Measurements from ENCODE around the gene KLHL40.

Gene KLHL40

GRCh38 chr3:42728668-42729364 is 43.5 kb downstream of the KLHL40 start:
- no peak for DNase-seq

DNA sequence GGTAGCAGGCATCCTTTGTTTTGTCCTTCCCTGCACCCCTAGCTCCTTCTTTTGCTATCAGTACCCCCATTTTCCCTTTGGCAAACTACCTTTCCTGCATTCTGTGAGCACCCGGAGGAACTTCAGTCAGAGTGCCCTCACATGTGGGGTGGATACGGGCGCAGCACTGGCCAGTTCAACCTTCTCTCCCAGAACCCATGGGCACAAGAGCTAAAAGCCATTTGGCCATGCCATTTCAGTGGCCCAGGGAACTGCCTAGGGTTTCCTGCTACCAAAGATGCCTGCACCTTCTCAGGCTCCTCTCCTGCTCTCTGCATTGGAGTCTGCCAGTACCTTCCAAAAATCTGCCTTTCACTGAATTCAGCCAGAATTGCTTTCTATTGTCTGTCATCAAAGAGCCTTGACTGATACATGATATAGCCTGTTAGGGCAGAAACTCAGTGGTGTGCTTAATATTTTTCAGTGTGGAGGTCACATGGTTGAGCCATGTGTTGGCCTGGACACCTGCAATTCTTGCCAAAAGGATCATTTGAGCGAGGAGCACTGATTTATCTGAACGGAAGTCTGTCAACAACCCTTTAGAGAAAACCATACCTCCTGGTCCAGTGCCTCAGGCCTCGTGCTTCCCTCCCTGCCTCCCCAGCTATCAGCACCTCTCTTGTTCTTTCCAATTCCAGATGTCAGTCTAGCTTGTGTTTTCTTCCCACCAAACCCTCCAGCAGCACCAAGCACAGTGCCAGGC is 44.2 kb downstream of the KLHL40 start:
- DNase-seq = no peak

DNA sequence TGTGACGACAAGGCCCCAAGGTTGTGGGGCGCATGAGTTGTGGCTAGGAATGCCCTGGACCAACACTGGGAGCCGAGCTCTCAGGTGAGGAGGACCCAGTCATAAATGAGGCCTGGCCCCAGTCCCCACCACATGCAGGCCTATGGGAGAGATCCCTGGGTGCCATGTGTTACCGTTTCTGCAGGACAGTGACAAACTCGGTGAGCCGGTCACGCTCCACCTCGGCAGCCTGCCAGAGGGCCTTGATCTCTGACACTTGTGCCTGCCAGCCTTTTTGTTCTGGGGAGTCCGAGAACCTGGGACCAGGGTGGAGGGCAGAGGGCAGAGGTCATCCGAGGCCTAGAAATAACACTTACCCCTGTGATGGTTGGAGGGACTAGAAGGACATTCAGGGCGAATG is 45.0 kb downstream of the KLHL40 start:
- no peak for DNase-seq

- no peak for DNase-seq
Observed at GRCh38 chr3:42730706-42731420, 45.5 kb downstream of the KLHL40 start.

GRCh38 chr3:42731476-42732195 is 46.3 kb downstream of the KLHL40 start:
- no peak for DNase-seq

GRCh38 chr3:42732196-42732828 is 47.0 kb downstream of the KLHL40 start:
- no peak for DNase-seq

- DNase-seq = no peak
Observed at GRCh38 chr3:42732829-42733459, 47.6 kb downstream of the KLHL40 start.

- DNase-seq = peak; percentile 88
Observed at GRCh38 chr3:42733501-42734262, 48.3 kb downstream of the KLHL40 start.

GRCh38 chr3:42734263-42734860 is 49.0 kb downstream of the KLHL40 start:
- DNase-seq = no peak

GRCh38 chr3:42735019-42735418 is 49.7 kb downstream of the KLHL40 start:
- no peak for DNase-seq

DNA sequence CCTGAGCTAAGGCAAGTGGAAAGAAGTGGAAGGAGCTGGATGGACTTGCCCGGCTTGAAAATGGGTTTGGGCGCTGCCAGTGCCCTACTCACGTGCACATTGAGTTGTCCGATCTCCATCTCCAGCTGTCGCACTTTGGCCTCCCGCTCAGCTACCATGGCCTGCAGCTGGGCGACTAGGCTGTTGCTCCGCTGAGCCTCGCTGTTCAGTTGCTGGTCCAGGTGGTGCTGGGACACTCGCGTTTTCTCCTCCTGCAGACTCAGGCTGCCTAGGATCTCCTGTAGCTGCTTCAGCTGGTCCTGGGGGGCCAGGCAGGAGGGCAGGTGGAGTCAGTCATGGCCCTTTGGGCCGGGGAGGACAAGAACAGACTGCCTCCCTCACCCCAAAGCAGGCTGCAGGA is 50.3 kb downstream of the KLHL40 start:
- no peak for DNase-seq

DNA sequence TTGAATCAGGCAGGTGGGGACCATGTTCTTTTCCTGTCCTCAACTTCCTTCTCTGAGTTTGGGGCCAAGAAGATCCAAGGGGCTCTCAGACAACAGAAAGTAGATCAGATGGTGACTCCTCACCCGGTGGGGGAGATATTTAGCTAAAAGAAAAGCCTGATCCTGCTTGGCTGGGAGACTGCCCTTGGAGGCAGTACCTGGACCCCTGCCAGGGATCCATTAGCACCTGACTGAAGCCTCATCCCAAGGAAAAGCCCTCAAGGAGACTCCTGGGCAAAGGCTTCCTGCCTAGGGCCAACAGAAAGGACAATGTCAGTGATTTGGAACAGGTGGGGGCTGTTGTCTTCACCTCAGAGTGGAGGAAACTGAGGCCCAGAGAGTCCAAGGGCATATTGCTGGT is 50.7 kb downstream of the KLHL40 start:
- DNase-seq = peak; percentile 66

DNA sequence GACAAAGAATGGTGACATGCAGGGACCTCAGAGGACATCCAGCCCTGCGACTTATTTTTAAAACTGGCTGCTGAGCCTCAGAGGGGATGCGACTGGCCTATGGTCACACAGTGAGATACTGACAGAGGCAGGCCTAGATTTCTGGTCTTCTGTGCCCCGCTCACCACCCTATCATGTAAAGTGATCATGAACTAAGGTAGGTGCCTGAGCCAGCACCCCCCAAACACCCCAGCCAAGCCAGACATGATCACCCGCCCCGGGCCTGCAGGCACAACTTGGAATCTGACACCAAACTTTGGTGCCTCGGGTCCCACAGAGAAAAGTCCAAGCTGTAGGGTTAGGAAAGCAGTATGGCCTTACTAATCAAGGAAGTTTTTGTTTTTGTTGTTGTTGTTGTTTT is 51.2 kb downstream of the KLHL40 start:
- no peak for DNase-seq

DNA sequence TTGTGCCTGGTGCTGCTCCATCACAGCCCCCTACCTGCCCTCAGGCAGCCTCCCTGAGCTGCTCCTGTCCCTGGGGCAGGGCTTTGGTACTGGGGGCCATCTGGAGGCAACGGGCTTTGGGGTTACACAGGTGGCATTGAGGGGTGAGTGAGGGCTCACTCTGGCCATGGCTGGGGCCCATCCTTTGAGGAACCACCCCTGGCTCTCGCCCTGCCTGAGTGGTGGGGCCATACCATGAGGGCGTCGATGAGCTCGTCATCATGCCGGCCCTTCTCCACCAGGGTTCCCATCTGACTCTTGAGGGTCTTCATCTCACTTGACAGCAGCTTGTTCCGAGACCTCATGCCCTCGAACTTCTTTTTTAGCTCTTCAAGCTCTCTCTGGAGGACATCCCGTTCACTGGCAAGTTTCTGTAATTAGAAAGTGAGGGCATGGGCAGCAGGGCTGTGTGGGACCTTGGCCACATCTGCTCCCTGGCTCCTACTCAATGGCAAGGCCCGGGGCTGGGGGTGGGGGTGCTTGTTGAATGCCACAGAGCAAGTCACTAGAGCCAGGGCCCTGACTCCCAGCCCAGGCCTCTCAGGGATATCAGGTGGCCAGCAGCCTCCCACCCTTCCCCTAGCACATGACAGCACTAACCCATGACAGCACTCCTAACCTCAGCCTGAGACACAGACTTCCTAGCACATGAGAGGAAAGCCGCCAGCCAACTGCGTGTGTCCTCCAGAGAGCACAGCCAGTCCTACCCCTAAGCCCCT is 54.2 kb downstream of the KLHL40 start:
- peak; percentile 73 for DNase-seq

- no peak for DNase-seq
Observed at GRCh38 chr3:42741796-42742195, 56.5 kb downstream of the KLHL40 start.
